Endothelial cell of umbilical vein (primary cell): ENCODE data around the gene RND1.

Experiments
- CTCF ChIP-seq, 2 donors: IDR thresholded peaks; 1 replicate in 1 of 2; 2 replicates in 1 of 2; pipeline ENCODE4 v1.5.1; 2011; ENCODE audit warnings: low read length in 2 of 2, mild to moderate bottlenecking in 2 of 2, moderate library complexity in 2 of 2, control low read depth in 1 of 2, inconsistent platforms in 1 of 2, low read depth in 1 of 2; ENCODE audit not compliant: insufficient read depth in 1 of 2; ENCODE audit errors: extremely low read depth in 1 of 2
- EZH2 ChIP-seq: IDR thresholded peaks from 2 replicates; pipeline ENCODE4 v1.6.1; 2012; ENCODE audit warnings: borderline replicate concordance, low read depth, mild to moderate bottlenecking, moderate library complexity, low read length, inconsistent platforms; ENCODE audit not compliant: severe bottlenecking
- MAX ChIP-seq: IDR thresholded peaks from 2 replicates; pipeline ENCODE4 v1.6.1; 2011; ENCODE audit not compliant: insufficient read depth, insufficient read length
- MYC ChIP-seq: IDR thresholded peaks from one replicate; pipeline ENCODE4 v1.6.1; 2011; ENCODE audit warnings: mild to moderate bottlenecking, low read depth, low read length
- POLR2A ChIP-seq: IDR thresholded peaks from 2 replicates; pipeline ENCODE4 v1.6.1; 2012; ENCODE audit warnings: low read depth, mild to moderate bottlenecking, control low read depth, low read length

- no peak for TF ChIP-seq CTCF (IDR thresholded peaks at IDR 0.05; ENCODE audit: extremely low read depth in 1 of 2, insufficient read depth in 1 of 2, low read depth in 1 of 2, low read length in 2 of 2)
- no peak for TF ChIP-seq POLR2A
- TF ChIP-seq MYC = no peak
- TF ChIP-seq EZH2 = no peak
- no peak for TF ChIP-seq MAX
Observed at GRCh38 chr12:48812389-48812788, 53.3 kb downstream of the RND1 start.
